22Rv1 (cell line): Measurements from ENCODE around the gene EPN1.
A peak's percentile ranks its signal among the peaks of the same experiment; 100 is the strongest.

Source experiments
- H3K27ac ChIP-seq: fragments of 450-650 bp; 2 replicates; pipeline ENCODE4 v1.5.1; 2017
- ZFX ChIP-seq: fragments of 450-650 bp; IDR thresholded peaks from 2 replicates; pipeline ENCODE4 v1.6.1; 2017; ENCODE audit warnings: antibody characterized with exemption, borderline replicate concordance
- TF ChIP-seq, protein P1 (sequence below): fragments of 450-650 bp; IDR thresholded peaks from 2 replicates; pipeline ENCODE4 v1.5.1; 2017; ENCODE audit warnings: mild to moderate bottlenecking

The EPN1 gene

DNA sequence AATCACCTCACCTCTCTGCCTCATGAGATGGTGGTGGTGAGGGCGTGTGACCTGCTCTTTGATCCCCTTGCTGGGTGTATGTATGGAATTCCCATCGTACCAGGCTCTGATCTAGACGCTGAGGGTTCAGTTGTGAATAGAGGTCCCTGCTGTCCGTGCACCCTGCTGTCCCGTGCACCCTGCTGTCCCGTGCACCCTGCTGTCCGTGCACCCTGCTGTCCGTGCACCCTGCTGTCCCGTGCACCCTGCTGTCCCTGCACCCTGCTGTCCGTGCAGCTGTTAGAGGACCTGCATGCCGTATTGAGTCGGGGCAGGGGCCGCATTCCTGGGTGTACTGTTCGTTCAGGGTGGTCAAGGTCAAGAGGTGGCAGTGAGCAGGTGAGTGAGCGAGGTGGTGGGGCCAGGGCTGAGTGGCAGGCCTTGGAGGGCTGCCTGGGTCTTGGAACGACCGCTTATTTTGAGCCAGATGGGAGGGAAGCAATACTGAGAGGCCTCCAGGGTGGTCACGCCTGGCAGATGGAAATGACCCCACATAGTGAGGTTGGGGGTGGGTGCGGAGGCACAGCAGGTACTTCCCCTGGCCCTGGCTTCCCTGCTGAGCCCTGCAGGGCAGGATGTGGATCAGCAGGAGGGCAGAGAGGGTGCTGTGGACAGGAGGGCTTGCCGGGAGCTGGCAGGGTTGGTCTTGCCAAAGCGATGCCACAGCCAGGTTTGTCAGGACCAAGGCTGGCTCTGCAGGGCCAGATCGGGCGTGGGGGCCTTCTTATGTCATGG is 4.6 kb upstream of the EPN1 start:
- H3K27ac ChIP-seq, result no peak overlapping the region
- TF ChIP-seq, protein P1, sequence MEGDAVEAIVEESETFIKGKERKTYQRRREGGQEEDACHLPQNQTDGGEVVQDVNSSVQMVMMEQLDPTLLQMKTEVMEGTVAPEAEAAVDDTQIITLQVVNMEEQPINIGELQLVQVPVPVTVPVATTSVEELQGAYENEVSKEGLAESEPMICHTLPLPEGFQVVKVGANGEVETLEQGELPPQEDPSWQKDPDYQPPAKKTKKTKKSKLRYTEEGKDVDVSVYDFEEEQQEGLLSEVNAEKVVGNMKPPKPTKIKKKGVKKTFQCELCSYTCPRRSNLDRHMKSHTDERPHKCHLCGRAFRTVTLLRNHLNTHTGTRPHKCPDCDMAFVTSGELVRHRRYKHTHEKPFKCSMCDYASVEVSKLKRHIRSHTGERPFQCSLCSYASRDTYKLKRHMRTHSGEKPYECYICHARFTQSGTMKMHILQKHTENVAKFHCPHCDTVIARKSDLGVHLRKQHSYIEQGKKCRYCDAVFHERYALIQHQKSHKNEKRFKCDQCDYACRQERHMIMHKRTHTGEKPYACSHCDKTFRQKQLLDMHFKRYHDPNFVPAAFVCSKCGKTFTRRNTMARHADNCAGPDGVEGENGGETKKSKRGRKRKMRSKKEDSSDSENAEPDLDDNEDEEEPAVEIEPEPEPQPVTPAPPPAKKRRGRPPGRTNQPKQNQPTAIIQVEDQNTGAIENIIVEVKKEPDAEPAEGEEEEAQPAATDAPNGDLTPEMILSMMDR, result no peak
- no peak for TF ChIP-seq ZFX

DNA sequence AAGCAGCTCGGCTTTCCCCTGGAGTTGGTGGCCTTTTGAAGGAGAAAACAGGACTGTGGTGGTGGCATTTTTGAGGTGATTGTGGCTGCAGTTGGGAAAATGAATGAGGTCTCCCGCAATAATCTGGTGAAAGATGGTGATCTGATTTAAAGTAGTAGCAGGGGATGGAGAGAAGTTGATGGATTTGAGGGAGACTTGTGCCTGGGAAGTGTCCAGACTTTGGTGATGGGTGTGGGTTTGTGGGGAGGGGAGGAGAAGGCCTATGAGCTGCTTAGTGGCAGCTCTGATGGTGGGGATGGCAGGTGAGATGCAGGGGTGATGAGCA is 4.0 kb upstream of the EPN1 start:
- no peak for TF ChIP-seq ZFX
- TF ChIP-seq, protein P1, result no peak
- H3K27ac ChIP-seq, result no peak overlapping the region

DNA sequence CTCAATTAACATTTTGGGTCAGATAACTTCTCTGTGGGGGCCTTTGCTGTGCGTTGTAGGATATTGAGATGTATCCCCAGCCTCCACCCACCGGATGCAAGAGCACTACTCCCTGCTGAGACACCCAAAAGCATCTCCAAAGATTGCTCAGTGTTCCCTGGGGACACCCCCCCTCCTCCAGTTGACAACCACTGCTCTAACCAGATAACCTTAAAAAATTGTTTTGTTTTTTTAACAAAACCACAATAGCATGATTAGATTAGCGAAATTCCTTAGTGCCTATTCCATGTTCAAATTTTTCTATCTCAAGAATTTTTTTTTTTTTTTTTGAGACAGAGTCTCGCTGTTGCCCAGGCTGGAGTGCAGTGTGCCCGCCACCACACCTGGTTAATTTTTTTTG is 2.6 kb upstream of the EPN1 start:
- no peak overlapping the region for H3K27ac ChIP-seq
- no peak for TF ChIP-seq ZFX
- TF ChIP-seq, protein P1, result no peak

DNA sequence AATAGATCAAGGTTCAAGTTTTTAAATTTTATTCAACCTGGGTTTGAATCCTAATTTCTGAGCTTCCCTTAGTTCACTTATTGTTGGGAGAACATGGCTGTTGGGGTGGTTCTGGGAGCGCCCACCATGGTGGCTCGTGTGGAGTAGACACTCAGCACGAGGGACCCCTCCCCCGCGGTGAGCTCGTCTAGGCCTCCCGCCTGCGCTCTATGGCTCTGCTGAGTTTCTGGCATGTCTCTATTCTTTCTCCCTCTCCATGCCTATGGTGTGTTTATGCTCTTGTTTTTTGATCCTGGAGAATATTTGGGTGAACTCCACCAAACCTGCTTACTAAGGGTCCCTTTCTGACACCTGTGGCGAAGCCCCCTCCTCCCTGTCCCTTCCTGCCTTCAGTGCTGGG is 1.6 kb upstream of the EPN1 start:
- TF ChIP-seq, protein P1, result no peak
- TF ChIP-seq ZFX, result no peak
- H3K27ac ChIP-seq, result peak overlapping the region; percentile 78

DNA sequence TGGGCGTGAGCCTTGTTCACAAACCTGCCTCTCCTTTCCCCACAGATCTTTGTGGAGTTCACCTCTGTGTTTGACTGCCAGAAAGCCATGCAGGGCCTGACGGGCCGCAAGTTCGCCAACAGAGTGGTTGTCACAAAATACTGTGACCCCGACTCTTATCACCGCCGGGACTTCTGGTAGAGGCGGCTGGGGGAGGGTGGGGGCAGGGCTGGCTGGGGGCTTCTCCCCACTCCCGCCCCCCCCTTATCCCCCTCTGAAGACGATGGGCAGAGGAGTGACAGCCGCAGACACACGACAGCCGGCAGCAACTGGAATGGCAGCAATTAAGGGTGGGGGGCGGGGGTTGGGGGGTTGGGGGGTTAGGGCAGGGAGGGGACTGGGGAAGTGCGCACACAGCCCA is 1.1 kb upstream of the EPN1 start:
- H3K27ac ChIP-seq, result peak overlapping the region; percentile 78
- TF ChIP-seq ZFX, result no peak

DNA sequence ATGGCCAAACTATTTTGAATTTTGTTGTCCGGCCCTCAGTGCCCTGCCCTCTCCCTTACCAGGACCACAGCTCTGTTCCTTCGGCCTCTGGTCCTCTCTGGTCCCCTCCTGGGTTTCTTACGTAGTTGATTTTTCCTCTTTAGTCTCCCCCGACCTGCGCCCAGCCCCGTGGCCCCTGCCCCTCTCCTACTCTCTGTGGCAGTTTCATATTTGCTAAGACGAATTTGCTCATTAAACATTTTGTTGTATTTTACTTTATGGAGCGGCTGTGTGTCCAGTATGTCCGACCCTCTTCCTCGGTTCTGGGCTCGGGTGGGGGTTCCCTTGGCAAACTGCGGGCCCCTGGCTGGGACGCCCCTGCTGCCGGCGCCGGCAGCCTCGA is 576 bp upstream of the EPN1 start:
- no peak for TF ChIP-seq ZFX
- TF ChIP-seq, protein P1, result no peak
- peak overlapping the region; percentile 78 for H3K27ac ChIP-seq

DNA sequence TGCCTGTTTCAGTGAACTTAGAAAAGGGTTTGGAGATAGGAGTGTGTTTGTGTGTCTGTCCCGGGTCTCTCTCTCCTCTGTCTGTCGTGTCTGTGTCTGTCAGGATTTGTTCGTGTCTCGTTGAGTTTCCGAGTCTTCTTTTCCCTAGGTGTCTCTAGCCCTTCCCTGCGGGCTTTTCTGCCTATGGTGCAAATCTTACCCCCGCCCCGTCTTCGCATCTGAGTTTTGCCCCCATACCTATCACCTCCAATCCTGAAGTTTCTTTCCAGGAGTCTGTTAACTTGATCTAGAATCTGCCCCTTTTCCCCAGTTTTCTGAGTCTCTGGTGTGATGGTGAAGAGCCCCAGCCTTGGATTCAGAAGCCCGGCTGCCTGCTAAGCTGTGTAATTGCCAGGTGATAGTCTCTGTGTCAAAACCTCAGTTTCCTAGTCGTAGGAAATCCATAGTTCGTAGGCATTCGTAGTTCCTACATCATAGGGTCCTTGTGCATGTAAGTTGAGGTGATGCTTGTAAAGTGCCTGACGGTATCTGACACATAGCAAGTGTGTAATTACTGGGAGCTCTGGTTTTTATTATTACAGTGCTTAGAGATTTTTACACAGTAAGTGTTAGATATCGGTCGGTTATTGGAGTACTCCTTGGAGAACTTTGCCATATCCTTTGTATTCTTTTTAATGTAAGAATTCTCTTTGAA is 782 bp downstream of the EPN1 start:
- peak overlapping the region; percentile 78 for H3K27ac ChIP-seq
- TF ChIP-seq, protein P1, result no peak
- TF ChIP-seq ZFX, result no peak
